ES-I3 (cell line): ENCODE measurements around the gene PMM2.

ENCODE experiments used
- H3K36me3 ChIP-seq: 2 replicates; pipeline ENCODE4 v1.6.1; 2013; ENCODE audit warnings: mild to moderate bottlenecking, low read length, control low read depth, moderate library complexity; ENCODE audit not compliant: insufficient read depth
- H3K4me1 ChIP-seq: 2 replicates; pipeline ENCODE4 v1.6.1; 2013; ENCODE audit warnings: mild to moderate bottlenecking, control low read depth, low read length; ENCODE audit not compliant: insufficient read depth
- H3K9ac ChIP-seq: 2 replicates; pipeline ENCODE4 v1.6.1; 2013; ENCODE audit warnings: low read depth, mild to moderate bottlenecking, low read length, moderate library complexity
- H3K9me3 ChIP-seq: 2 replicates; pipeline ENCODE4 v1.6.1; 2013; ENCODE audit warnings: mild to moderate bottlenecking, low read length, moderate library complexity; ENCODE audit not compliant: control insufficient read depth, insufficient read depth

The PMM2 gene

DNA sequence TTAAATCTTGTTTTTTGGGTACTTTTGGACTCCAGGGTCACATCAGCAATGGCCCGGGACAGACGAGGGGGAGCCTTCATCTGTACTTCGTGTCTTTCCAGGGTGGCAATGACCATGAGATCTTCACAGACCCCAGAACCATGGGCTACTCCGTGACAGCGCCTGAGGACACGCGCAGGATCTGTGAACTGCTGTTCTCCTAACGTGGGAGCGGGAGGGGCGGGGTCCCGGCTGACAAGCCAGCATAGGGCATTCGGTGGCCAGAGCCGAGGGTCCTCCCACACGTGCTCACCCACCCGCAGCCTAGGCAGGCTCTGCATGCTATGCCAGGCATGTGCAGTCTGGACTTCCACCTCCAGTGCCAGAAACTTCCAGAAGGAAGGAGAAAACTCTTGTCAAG lies 50.0 kb downstream of the PMM2 start:
- no peak overlapping the region for H3K9ac ChIP-seq
- H3K9me3 ChIP-seq: no peaks in the 10 kb centered on the region
- peaks cover 10% of the 10 kb centered on the region; the same call in 1 of the 2 replicates for H3K4me1 ChIP-seq
- H3K36me3 ChIP-seq: peaks cover 12% of the 10 kb centered on the region

DNA sequence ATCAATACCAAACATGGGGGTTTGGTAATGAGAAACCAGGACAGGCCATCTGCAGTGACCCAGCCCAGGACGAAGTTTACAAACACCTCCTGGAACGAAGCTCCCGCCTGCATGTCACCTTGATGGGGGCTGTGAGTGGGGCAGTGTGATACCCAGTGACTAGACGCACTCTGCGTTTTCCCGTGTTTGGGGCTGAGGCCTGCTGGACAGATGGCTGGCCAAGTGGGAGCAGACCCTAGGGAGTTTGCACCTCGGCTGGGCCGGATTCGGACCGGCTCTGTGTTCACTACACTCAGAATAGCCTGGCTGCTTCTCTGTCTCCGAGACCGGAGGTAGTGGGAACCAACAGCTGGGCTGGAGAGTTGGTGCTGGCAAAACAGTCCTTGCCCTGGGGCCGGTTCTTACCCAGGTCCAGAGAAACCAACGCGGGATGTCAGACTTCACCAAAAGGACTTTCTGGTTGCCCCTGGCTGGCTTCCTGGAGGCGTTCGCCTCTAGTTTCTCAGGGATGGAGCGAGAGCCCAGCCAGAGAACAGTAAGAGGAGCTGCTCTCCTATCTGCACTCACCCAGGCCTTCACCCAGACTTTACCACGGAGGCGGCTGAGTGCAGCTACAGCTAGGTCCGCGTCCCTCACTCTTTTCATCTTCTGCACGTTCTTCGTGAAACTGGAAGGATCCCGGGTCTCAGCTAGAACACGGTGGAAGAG lies 50.7 kb downstream of the PMM2 start:
- Histone ChIP-seq H3K9me3 (no peaks in the 10 kb centered on the region), H3K4me1 (peaks cover 14% of the 10 kb centered on the region; the same call in 1 of the 2 replicates), H3K9ac (no peak overlapping the region), H3K36me3 (peaks cover 12% of the 10 kb centered on the region)

DNA sequence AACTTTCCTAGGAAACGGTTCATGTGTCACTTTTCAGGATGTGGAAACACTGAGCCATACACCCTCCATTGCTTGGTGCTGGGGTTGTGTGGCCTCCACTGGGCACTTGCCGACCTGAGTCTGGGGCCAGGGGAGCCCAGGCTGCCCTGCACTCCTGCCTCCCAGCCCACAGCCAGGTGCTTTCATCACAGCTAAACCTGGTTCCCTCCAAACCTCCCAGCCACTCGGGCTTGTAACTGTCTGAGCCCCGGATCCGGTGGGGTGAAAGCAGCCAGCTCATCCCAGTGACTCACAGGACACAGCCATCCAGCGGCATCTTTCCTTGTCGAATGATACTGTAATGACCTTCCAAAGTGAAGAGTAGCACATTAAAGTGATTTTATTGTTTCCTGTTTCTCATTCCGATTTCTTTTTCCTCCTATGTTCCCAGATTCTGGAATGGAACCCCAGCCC lies 51.3 kb downstream of the PMM2 start:
- Histone ChIP-seq H3K4me1 (peaks cover 16% of the 10 kb centered on the region; the same call in 1 of the 2 replicates), H3K36me3 (peaks cover 12% of the 10 kb centered on the region), H3K9ac (no peak overlapping the region), H3K9me3 (no peaks in the 10 kb centered on the region)

DNA sequence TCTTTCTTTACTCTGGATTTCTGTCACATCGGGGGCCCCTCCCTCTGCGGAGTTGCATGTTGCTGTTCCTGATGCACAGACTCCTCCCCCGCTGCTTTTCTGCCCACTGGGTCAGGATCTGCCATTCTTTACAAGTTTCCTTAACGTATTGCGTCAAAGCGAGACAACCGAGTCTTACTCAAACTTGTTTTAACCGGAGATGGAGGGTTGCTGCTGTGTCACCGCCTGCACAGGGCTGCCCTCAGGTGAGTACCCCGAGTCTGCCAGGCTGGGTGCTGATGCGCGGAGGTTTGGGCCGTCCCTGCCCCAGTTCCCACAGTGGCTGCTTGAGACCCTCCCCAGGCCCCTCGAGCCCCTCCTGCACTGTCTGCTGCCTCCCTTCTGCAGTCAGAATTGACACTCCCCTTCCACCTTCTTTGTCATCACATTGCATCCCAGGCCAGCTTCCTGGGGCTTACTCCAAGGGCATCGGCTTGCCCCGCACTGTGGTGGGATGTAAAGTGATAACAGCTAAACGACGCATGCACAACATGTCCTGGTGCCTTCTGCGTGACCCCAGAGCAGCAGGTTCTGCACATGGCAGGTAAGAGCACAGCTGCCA lies 51.9 kb downstream of the PMM2 start:
- no peaks in the 10 kb centered on the region for H3K9me3 ChIP-seq
- no peak overlapping the region for H3K9ac ChIP-seq
- H3K4me1 ChIP-seq: peaks cover 16% of the 10 kb centered on the region; the same call in 1 of the 2 replicates
- peaks cover 12% of the 10 kb centered on the region for H3K36me3 ChIP-seq

DNA sequence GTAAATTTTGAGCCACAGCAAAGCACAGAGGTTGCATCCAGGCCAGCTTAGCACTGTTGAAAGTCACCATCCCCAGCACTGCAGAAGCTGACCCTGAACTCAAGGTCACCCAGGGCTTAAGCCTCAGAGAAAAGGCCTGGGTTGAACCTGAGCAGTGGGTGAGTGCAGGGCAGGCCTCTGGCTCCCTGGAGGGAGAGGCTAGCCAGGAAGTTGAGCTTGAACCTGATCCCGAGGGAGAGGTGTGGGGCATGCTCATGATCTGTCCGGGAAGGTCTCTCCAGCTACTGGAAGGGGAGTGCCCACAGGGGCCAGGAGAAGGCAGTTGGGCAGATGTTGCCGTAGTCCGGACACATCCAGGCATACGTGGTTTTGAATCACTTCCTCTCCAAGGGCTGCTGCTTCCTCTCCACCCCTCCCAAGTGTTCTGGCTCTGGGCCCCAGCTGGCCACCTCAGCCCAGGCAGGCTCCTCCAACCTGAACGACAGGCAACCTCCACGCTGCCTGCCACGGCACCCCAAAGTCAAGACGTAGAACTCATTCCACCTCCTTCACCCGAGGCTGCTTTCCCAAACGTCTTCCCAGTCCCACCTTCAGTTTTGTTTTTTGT lies 52.7 kb downstream of the PMM2 start:
- Histone ChIP-seq H3K36me3 (peaks cover 12% of the 10 kb centered on the region), H3K4me1 (peaks cover 16% of the 10 kb centered on the region; the same call in 1 of the 2 replicates), H3K9ac (no peak overlapping the region), H3K9me3 (no peaks in the 10 kb centered on the region)

DNA sequence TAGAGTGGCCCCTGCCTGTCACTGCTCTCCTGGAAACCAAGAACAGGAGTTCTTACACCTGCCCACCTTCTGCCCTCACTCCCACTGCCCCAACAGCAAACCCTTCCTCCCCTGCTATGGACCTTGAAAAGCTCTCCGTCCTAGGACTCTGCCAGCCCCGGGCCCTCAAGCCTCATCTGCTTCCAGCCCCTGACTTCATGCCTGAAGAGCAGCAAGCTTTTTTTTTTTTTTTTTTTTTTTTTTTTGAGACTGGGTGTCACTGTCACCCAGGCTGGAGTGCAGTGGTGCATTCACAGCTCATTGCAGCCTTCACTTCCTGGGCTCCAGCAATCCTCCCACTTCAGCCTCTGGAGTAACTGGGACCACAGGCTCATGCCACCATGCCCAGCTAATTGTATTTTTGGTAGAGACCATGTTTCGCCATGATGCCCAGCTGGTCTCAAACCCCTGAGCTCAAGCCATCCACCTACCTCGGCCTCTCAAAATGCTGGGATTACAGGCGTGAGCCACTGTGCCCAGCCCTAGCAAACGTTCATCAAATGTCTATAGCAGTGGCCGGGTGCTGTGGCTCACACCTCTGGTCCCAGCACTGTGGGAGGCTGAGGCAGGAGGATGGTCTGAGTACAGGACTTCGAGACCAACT lies 54.2 kb downstream of the PMM2 start:
- Histone ChIP-seq H3K36me3 (peaks cover 17% of the 10 kb centered on the region), H3K9ac (no peak overlapping the region), H3K9me3 (no peaks in the 10 kb centered on the region), H3K4me1 (peaks cover 16% of the 10 kb centered on the region; the same call in 1 of the 2 replicates)

DNA sequence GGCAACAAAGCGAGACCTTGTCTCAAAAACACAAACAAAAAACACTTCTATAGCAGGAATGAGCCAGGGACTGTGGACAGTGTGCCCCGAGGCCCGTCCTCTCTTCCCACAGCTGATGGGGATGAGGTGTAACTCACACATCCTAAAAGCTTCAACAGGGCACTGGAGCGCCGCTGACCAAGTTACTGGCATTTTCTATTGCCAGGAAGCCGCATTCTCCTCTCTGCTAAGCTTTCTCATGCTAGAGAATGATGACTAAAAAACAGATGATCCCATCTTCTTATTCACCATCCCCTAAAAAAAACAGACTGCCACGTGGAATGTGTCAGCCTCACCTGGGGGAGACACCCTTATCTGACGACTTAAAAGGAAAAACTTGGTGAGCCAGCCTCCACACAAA lies 54.9 kb downstream of the PMM2 start:
- no peaks in the 10 kb centered on the region for H3K9me3 ChIP-seq
- peaks cover 17% of the 10 kb centered on the region for H3K36me3 ChIP-seq
- peaks cover 16% of the 10 kb centered on the region; the same call in 1 of the 2 replicates for H3K4me1 ChIP-seq
- H3K9ac ChIP-seq: no peak overlapping the region

DNA sequence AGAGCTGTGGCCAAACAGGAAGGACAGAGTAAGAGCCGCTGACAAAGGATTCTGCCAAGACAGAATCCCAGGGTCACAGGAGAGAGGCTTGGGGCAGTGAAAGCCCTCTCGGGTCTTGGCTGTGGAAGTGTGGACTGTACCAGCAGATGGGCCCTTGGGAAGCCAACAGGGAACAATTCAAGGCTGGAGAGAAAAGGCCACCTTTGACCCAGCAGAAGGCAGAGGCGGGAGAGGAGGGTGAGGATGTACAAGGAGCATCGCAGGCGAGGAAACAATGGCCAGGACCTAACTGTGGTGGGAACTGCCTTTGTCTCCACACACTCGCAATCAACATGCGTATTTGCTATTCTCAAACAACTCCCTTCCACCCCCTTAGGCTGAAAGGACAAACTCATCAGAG lies 55.5 kb downstream of the PMM2 start:
- Histone ChIP-seq H3K9ac (no peak overlapping the region), H3K9me3 (no peaks in the 10 kb centered on the region), H3K4me1 (peaks cover 16% of the 10 kb centered on the region; the same call in 1 of the 2 replicates), H3K36me3 (peaks cover 17% of the 10 kb centered on the region)

DNA sequence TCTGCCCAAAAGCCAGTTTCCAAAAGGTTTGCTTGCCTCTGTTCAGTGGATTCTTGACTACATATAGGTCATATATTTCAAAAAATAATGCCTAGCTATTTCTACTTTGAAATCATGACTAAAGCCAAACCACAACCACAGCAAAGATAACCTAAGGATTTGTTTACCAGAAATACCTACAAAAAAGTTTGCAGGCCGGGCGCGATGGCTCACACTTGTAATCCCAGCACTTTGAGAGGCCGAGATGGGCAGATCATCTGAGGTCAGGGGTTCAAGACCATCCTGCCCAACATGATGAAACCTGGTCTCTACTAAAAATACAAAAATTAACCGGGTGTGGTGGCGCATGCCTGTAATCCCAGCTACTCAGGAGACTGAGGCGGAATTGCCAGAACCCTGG lies 56.0 kb downstream of the PMM2 start:
- Histone ChIP-seq H3K4me1 (peaks cover 16% of the 10 kb centered on the region; the same call in 1 of the 2 replicates), H3K9ac (no peak overlapping the region), H3K36me3 (peaks cover 17% of the 10 kb centered on the region), H3K9me3 (no peaks in the 10 kb centered on the region)

DNA sequence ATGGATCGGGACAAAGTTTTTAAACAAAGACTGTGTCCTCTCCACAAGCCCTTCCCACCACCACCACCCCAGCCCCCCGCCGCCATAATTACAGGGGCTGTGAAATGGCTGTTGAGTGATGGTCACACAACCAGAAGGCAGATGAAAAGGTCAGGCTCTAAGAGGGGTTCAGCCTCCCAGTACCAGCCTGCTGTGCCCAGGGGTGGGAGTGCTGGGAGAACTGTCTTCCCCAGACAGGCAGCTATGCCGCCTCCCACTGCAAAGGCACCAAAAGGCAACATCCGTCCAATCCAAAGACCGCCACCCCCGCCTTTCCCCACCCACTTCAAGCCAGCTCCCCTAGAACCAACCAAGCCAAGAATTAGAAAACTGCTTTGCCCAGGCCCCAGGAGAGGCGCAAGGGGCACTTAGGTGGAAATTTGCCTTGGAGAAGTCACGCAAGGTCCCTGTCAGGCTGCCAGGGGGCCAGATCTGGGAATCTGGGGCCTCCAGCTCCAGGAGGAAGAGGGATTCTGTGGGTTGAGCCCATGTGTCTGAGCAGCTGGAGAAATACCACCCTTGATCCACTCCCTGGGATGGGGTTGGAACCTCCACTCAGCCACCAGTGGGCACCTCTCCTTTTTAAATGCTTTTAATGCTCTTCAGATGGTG lies 56.8 kb downstream of the PMM2 start:
- H3K9me3 ChIP-seq: no peaks in the 10 kb centered on the region
- H3K4me1 ChIP-seq: peaks cover 10% of the 10 kb centered on the region; the same call in 1 of the 2 replicates
- no peak overlapping the region for H3K9ac ChIP-seq
- peaks cover 17% of the 10 kb centered on the region; the same call in 1 of the 2 replicates for H3K36me3 ChIP-seq

DNA sequence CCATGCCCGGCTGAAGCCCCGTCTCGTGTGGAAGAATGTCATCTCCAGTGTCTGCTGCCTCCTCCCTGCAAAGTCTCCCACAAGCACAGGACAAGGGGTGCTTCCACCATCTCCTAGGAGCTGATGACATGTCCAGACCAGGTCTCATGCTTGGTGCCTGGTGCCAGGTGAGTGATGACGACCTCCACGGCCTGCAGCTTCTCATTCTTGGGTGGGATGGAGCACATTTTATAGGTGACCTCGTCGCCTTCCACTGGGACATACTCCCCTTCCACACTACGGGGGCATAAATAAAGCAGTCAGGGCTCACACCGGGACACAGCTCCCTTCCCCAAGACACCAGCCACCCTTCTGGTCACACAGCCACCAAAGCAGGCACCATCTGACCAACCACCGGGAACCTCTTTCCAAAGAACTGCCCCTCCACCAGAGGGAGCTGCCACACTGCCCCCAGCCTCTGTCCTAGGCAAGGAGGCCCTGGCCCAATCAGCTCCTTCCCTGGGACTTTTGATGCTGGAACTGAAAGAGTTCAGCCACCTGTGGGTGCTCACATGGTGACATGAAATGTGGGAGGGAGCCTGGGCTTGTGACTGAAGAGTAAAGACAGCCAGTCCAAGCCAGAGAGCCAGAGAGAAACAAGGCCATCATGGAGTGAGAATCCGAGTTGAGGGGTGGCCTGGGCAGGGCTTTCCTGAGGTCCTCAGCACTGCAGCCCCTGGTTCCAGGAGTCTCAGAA lies 57.6 kb downstream of the PMM2 start:
- Histone ChIP-seq H3K9ac (no peak overlapping the region), H3K9me3 (no peaks in the 10 kb centered on the region), H3K36me3 (peaks cover 12% of the 10 kb centered on the region; the same call in 1 of the 2 replicates), H3K4me1 (0 out of 2 replicates have a peak, but pooled peaks cover 5% of the 10 kb centered on the region)

DNA sequence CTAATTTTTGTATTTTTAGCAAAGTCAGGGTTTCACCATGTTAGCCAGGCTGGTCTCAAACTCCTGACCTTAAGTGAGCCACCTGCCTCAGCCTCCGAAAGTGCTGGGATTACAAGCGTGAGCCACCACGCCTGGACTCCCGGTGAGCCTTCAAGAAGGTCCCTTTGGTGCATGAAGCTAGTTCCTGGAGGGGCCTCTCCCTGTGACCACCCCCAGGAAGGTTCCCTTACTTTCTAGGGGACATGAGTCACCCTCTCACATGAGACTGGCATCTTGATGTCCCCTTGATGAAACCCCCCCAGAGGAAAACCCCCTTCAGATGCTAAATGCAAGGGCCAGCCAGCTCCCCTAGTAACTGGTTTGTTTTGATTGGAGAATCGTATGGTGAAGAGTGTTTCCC lies 58.3 kb downstream of the PMM2 start:
- H3K9ac ChIP-seq: no peak overlapping the region
- 0 out of 2 replicates have a peak, but pooled peaks cover 5% of the 10 kb centered on the region for H3K4me1 ChIP-seq
- H3K9me3 ChIP-seq: no peaks in the 10 kb centered on the region
- peaks cover 10% of the 10 kb centered on the region; the same call in 1 of the 2 replicates for H3K36me3 ChIP-seq
